ENCODE measurements around the gene ANKRD49. TPM values are rescaled to one million over a fixed set of nuclear protein-coding genes. Genes with fewer than 3 reads are reported as not detected.

Gene ANKRD49
- total RNA-seq, 4 donors from 2014 or later, result 12.5 to 22.8 (median 16.9) TPM

DNA sequence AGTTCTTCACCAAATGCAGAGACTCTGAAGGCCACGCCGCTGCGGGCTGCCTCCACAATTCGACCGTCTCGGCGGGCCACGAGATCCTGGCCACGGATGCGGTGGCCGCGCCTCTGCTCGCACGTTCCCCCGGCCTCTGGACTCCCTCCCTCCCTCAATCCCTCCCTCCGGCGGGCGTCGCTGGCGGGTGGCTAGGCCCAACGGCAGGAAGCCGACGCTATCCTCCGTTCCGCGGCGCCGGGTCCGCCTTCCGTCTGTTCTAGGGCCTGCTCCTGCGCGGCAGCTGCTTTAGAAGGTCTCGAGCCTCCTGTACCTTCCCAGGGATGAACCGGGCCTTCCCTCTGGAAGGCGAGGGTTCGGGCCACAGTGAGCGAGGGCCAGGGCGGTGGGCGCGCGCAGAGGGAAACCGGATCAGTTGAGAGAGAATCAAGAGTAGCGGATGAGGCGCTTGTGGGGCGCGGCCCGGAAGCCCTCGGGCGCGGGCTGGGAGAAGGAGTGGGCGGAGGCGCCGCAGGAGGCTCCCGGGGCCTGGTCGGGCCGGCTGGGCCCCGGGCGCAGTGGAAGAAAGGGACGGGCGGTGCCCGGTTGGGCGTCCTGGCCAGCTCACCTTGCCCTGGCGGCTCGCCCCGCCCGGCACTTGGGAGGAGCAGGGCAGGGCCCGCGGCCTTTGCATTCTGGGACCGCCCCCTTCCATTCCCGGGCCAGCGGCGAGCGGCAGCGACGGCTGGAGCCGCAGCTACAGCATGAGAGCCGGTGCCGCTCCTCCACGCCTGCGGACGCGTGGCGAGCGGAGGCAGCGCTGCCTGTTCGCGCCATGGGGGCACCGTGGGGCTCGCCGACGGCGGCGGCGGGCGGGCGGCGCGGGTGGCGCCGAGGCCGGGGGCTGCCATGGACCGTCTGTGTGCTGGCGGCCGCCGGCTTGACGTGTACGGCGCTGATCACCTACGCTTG, 50.2 kb downstream of the ANKRD49 start, which contains the start of gene FUT4:
Gene FUT4 (plus strand): TSS at position 227 of the 951 bp plus-strand sequence. CDS start 213 bp downstream, at position 440.
- no peaks in the 10 kb centered on the region for H3K36me3 ChIP-seq
- no peaks in the 10 kb centered on the region for H3K9me3 ChIP-seq
- H3K27ac ChIP-seq, result peak within 1 kb of the TSS; percentile 89 to 99 (median 98)
- TF ChIP-seq, protein P1, sequence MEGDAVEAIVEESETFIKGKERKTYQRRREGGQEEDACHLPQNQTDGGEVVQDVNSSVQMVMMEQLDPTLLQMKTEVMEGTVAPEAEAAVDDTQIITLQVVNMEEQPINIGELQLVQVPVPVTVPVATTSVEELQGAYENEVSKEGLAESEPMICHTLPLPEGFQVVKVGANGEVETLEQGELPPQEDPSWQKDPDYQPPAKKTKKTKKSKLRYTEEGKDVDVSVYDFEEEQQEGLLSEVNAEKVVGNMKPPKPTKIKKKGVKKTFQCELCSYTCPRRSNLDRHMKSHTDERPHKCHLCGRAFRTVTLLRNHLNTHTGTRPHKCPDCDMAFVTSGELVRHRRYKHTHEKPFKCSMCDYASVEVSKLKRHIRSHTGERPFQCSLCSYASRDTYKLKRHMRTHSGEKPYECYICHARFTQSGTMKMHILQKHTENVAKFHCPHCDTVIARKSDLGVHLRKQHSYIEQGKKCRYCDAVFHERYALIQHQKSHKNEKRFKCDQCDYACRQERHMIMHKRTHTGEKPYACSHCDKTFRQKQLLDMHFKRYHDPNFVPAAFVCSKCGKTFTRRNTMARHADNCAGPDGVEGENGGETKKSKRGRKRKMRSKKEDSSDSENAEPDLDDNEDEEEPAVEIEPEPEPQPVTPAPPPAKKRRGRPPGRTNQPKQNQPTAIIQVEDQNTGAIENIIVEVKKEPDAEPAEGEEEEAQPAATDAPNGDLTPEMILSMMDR (IDR thresholded peaks at IDR 0.05), result peak in 2 of 4 experiments; percentile 4 to 31
- TF ChIP-seq POLR2AphosphoS5 (IDR thresholded peaks at IDR 0.05), result peak; percentile 60
- TF ChIP-seq POLR2A (IDR thresholded peaks at IDR 0.05), result peak; percentile 74
- TF ChIP-seq EP300 (IDR thresholded peaks at IDR 0.05), result no peak
- H3K27me3 ChIP-seq, result no peaks in the 10 kb centered on the region
- 0% methylated on average over 10 of the region's 109 CpGs; no CpG with 5 or more reads in 1 of the 2 donors for WGBS, 2 donors (ENCODE audit: low coverage in 1 of 2)
- peaks cover 0 to 57% (median 24%) of the 10 kb centered on the region in 3 donors for H3K4me1 ChIP-seq
- peak; percentile 93 for ATAC-seq
- peak within 1 kb of the TSS; percentile 59 to 87 for H3K4me3 ChIP-seq

DNA sequence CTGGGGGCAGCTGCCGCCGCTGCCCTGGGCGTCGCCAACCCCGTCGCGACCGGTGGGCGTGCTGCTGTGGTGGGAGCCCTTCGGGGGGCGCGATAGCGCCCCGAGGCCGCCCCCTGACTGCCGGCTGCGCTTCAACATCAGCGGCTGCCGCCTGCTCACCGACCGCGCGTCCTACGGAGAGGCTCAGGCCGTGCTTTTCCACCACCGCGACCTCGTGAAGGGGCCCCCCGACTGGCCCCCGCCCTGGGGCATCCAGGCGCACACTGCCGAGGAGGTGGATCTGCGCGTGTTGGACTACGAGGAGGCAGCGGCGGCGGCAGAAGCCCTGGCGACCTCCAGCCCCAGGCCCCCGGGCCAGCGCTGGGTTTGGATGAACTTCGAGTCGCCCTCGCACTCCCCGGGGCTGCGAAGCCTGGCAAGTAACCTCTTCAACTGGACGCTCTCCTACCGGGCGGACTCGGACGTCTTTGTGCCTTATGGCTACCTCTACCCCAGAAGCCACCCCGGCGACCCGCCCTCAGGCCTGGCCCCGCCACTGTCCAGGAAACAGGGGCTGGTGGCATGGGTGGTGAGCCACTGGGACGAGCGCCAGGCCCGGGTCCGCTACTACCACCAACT, 51.0 kb downstream of the ANKRD49 start:
- peak; percentile 1 for ATAC-seq
- Histone ChIP-seq H3K27me3 (no peaks in the 10 kb centered on the region), H3K4me3 (peak overlapping the region; percentile 59 to 87), H3K4me1 (peaks cover 0 to 65% (median 24%) of the 10 kb centered on the region in 3 donors), H3K9me3 (no peaks in the 10 kb centered on the region), H3K27ac (peak overlapping the region; percentile 89 to 99 (median 98)), H3K36me3 (no peaks in the 10 kb centered on the region)
- TF ChIP-seq, protein P1 (IDR thresholded peaks at IDR 0.05), result peak in 1 of 4 experiments; percentile 24
- TF ChIP-seq POLR2AphosphoS5 (IDR thresholded peaks at IDR 0.05) (no peak), EP300 (IDR thresholded peaks at IDR 0.05) (no peak), POLR2A (IDR thresholded peaks at IDR 0.05) (no peak)
- no CpG with 5 or more reads among the region's 59 CpGs for WGBS, 2 donors (ENCODE audit: low coverage in 1 of 2)

DNA sequence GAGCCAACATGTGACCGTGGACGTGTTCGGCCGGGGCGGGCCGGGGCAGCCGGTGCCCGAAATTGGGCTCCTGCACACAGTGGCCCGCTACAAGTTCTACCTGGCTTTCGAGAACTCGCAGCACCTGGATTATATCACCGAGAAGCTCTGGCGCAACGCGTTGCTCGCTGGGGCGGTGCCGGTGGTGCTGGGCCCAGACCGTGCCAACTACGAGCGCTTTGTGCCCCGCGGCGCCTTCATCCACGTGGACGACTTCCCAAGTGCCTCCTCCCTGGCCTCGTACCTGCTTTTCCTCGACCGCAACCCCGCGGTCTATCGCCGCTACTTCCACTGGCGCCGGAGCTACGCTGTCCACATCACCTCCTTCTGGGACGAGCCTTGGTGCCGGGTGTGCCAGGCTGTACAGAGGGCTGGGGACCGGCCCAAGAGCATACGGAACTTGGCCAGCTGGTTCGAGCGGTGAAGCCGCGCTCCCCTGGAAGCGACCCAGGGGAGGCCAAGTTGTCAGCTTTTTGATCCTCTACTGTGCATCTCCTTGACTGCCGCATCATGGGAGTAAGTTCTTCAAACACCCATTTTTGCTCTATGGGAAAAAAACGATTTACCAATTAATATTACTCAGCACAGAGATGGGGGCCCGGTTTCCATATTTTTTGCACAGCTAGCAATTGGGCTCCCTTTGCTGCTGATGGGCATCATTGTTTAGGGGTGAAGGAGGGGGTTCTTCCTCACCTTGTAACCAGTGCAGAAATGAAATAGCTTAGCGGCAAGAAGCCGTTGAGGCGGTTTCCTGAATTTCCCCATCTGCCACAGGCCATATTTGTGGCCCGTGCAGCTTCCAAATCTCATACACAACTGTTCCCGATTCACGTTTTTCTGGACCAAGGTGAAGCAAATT, 51.7 kb downstream of the ANKRD49 start:
- TF ChIP-seq POLR2A (IDR thresholded peaks at IDR 0.05) (no peak), POLR2AphosphoS5 (IDR thresholded peaks at IDR 0.05) (no peak), EP300 (IDR thresholded peaks at IDR 0.05) (no peak)
- TF ChIP-seq, protein P1 (IDR thresholded peaks at IDR 0.05), result no peak
- Histone ChIP-seq H3K9me3 (no peaks in the 10 kb centered on the region), H3K4me3 (peak overlapping the region; percentile 59 to 87), H3K36me3 (no peaks in the 10 kb centered on the region), H3K27ac (peak overlapping the region in 3 of 4 donors; percentile 98 to 99 (median 99)), H3K4me1 (peaks cover 0 to 66% (median 24%) of the 10 kb centered on the region in 3 donors), H3K27me3 (no peaks in the 10 kb centered on the region)
- WGBS, 2 donors (ENCODE audit: low coverage in 1 of 2), result 75 to 80% methylated on average over 1 to 11 of the region's 54 CpGs
- no peak for ATAC-seq

DNA sequence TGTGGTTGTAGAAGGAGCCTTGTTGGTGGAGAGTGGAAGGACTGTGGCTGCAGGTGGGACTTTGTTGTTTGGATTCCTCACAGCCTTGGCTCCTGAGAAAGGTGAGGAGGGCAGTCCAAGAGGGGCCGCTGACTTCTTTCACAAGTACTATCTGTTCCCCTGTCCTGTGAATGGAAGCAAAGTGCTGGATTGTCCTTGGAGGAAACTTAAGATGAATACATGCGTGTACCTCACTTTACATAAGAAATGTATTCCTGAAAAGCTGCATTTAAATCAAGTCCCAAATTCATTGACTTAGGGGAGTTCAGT, 52.3 kb downstream of the ANKRD49 start:
- Histone ChIP-seq H3K4me3 (peak overlapping the region in 1 of 2 donors; percentile 87), H3K36me3 (no peaks in the 10 kb centered on the region), H3K4me1 (peaks cover 0 to 66% (median 24%) of the 10 kb centered on the region in 3 donors), H3K9me3 (no peaks in the 10 kb centered on the region), H3K27me3 (no peaks in the 10 kb centered on the region), H3K27ac (no peak overlapping the region)
- 80 to 83% methylated on average over 1 of the region's 2 CpGs for WGBS, 2 donors (ENCODE audit: low coverage in 1 of 2)
- TF ChIP-seq POLR2AphosphoS5 (IDR thresholded peaks at IDR 0.05) (no peak), EP300 (IDR thresholded peaks at IDR 0.05) (no peak), POLR2A (IDR thresholded peaks at IDR 0.05) (no peak)
- TF ChIP-seq, protein P1 (IDR thresholded peaks at IDR 0.05), result no peak
- no peak for ATAC-seq

Data from gastroesophageal sphincter (tissue), 4 donors.